ENCODE measurements around the gene CKM.

The CKM gene

GRCh38 chr19:45302416-45302815 is 20.3 kb downstream of the CKM start:
- no peak for DNase-seq
- in situ Hi-C loops (cut with HindIII; ENCODE audit: low pct_ligation_motif_present, low pct_unique_long_range_greater_than_20kb, low sequenced_read_pairs) = no loop called here

GRCh38 chr19:45299719-45300118 is 23.0 kb downstream of the CKM start:
- DNase-seq = no peak
- in situ Hi-C loops (cut with HindIII; ENCODE audit: low pct_ligation_motif_present, low pct_unique_long_range_greater_than_20kb, low sequenced_read_pairs) = no loop called here

- no peak for DNase-seq
- in situ Hi-C loops (cut with HindIII; ENCODE audit: low pct_ligation_motif_present, low pct_unique_long_range_greater_than_20kb, low sequenced_read_pairs) = no loop called here
Measured at GRCh38 chr19:45298264-45298663, 24.4 kb downstream of the CKM start.

- in situ Hi-C loops (cut with HindIII; ENCODE audit: low pct_ligation_motif_present, low pct_unique_long_range_greater_than_20kb, low sequenced_read_pairs) = no loop called here
- no peak for DNase-seq
Measured at GRCh38 chr19:45297674-45298073, 25.0 kb downstream of the CKM start.

- no peak for DNase-seq
- in situ Hi-C loops (cut with HindIII; ENCODE audit: low pct_ligation_motif_present, low pct_unique_long_range_greater_than_20kb, low sequenced_read_pairs) = no loop called here
Measured at GRCh38 chr19:45296355-45296754, 26.3 kb downstream of the CKM start.

- in situ Hi-C loops (cut with HindIII; ENCODE audit: low pct_ligation_motif_present, low pct_unique_long_range_greater_than_20kb, low sequenced_read_pairs) = no loop called here
- no peak for DNase-seq
Measured at GRCh38 chr19:45295873-45296272, 26.8 kb downstream of the CKM start.

- DNase-seq = no peak
- in situ Hi-C loops (cut with HindIII; ENCODE audit: low pct_ligation_motif_present, low pct_unique_long_range_greater_than_20kb, low sequenced_read_pairs) = no loop called here
Measured at GRCh38 chr19:45294291-45295029, 28.2 kb downstream of the CKM start.

GRCh38 chr19:45293682-45294081 is 29.0 kb downstream of the CKM start:
- in situ Hi-C loops (cut with HindIII; ENCODE audit: low pct_ligation_motif_present, low pct_unique_long_range_greater_than_20kb, low sequenced_read_pairs) = no loop called here
- no peak for DNase-seq

GRCh38 chr19:45291834-45292233 is 30.8 kb downstream of the CKM start:
- in situ Hi-C loops (cut with HindIII; ENCODE audit: low pct_ligation_motif_present, low pct_unique_long_range_greater_than_20kb, low sequenced_read_pairs) = no loop called here
- DNase-seq = no peak

GRCh38 chr19:45290381-45290931 is 32.2 kb downstream of the CKM start:
- in situ Hi-C loops (cut with HindIII; ENCODE audit: low pct_ligation_motif_present, low pct_unique_long_range_greater_than_20kb, low sequenced_read_pairs) = no loop called here
- no peak for DNase-seq

- no peak for DNase-seq
Measured at GRCh38 chr19:45283443-45284033, 39.1 kb downstream of the CKM start.

GRCh38 chr19:45280471-45280961 is 42.2 kb downstream of the CKM start:
- in situ Hi-C loops (cut with HindIII; ENCODE audit: low pct_ligation_motif_present, low pct_unique_long_range_greater_than_20kb, low sequenced_read_pairs) = no loop called here
- no peak for DNase-seq

More at GRCh38 chr19:45283443-45284033, 39.1 kb downstream of the CKM start:
- in situ Hi-C loops (cut with HindIII; ENCODE audit: low pct_ligation_motif_present, low pct_unique_long_range_greater_than_20kb, low sequenced_read_pairs) = no loop called here

GRCh38 chr19:45279587-45280192 is 43.0 kb downstream of the CKM start:
- in situ Hi-C loops (cut with HindIII; ENCODE audit: low pct_ligation_motif_present, low pct_unique_long_range_greater_than_20kb, low sequenced_read_pairs) = no loop called here
- no peak for DNase-seq

GRCh38 chr19:45278087-45278486 is 44.6 kb downstream of the CKM start:
- DNase-seq = no peak
- in situ Hi-C loops (cut with HindIII; ENCODE audit: low pct_ligation_motif_present, low pct_unique_long_range_greater_than_20kb, low sequenced_read_pairs) = no loop called here

- in situ Hi-C loops (cut with HindIII; ENCODE audit: low pct_ligation_motif_present, low pct_unique_long_range_greater_than_20kb, low sequenced_read_pairs) = no loop called here
- no peak for DNase-seq
Measured at GRCh38 chr19:45276284-45276687, 46.4 kb downstream of the CKM start.

GRCh38 chr19:45275370-45275971 is 47.2 kb downstream of the CKM start:
- in situ Hi-C loops (cut with HindIII; ENCODE audit: low pct_ligation_motif_present, low pct_unique_long_range_greater_than_20kb, low sequenced_read_pairs) = no loop called here
- DNase-seq = no peak

- no peak for DNase-seq
- in situ Hi-C loops (cut with HindIII; ENCODE audit: low pct_ligation_motif_present, low pct_unique_long_range_greater_than_20kb, low sequenced_read_pairs) = no loop called here
Measured at GRCh38 chr19:45273521-45273855, 49.2 kb downstream of the CKM start.

GRCh38 chr19:45271735-45272108 is 51.0 kb downstream of the CKM start:
- in situ Hi-C loops (cut with HindIII; ENCODE audit: low pct_ligation_motif_present, low pct_unique_long_range_greater_than_20kb, low sequenced_read_pairs) = no loop called here

GRCh38 chr19:45271098-45271734 is 51.5 kb downstream of the CKM start:
- DNase-seq = no peak
- in situ Hi-C loops (cut with HindIII; ENCODE audit: low pct_ligation_motif_present, low pct_unique_long_range_greater_than_20kb, low sequenced_read_pairs) = no loop called here

More at GRCh38 chr19:45271735-45272108, 51.0 kb downstream of the CKM start:
- no peak for DNase-seq
